PC-3 (cell line): ENCODE data around the gene TEX53.

Experiments used
- CTCF ChIP-seq: fragments of 300-600 bp; sonication (generic); conservative IDR thresholded peaks from 2 replicates; pipeline ENCODE4 v1.5.1; 2017; ENCODE audit warnings: antibody characterized with exemption, low read depth, mild to moderate bottlenecking, low read length
- EZH2 ChIP-seq: fragments of 300-600 bp; sonication (generic); IDR thresholded peaks from one replicate; pipeline ENCODE4 v1.6.1; 2017; ENCODE audit warnings: antibody characterized with exemption, mild to moderate bottlenecking, low read length; ENCODE audit not compliant: unreplicated experiment
- EZH2phosphoT487 ChIP-seq: fragments of 300-600 bp; sonication (generic); IDR thresholded peaks from 2 replicates; pipeline ENCODE4 v1.6.1; 2018; ENCODE audit warnings: mild to moderate bottlenecking, antibody characterized with exemption, low read length, borderline replicate concordance

DNA sequence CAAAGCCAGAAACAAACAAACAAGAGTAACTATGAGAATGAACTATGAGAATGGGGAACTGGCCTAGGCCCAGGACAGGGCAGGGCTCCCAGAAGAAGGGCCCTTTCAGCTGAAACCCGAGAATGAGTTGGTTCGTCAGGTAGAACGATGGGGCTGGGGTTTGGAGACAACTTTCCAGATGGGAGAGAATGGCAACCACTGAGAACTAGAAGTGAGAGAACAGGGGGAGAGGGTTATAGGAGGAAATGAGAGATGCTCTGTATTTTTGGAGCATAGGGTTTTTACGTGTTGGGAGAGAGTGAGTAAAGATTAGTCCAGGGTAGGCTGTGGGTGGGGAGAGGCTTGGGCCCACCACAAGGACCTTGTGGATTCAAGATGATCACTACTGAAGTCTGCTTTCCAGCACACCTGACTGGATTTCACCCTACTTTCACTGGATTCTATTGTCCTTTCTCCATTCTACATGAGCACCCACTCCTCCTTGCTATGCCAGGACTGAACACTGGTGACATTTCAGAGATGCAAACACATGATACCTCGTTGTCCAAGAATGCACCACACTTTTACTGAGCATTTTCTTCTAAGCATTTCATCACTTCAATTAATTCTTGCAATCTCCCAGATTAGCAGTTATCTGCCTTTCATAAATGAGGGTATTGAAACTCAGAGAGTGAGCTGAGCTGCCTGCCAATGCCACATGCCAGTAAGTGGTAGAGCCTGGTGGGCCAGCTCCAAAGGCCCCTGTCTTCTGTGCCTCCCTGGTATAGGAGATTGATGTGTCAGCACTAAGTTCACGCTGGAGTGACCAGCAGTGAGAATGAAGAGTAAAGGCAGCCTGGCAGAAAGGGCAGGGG lies 49.7 kb downstream of the TEX53 start:
- no peak for TF ChIP-seq CTCF
- TF ChIP-seq EZH2: no peak
- no peak for TF ChIP-seq EZH2phosphoT487
